ENCODE data around the gene TUBA8.
"Not testable (repeated sequence)": the region's sequence is repeated elsewhere in the genome, so short reads cannot be mapped to it uniquely, and the experiment has no call there.

GRCh38 chr22:18105981-18106380 is 4.6 kb upstream of the TUBA8 start:
- TF ChIP-seq POLR2AphosphoS5 (IDR thresholded peaks at IDR 0.05; ENCODE audit: low read depth, low read length); CTCF (IDR thresholded peaks at IDR 0.05); SIN3A (IDR thresholded peaks at IDR 0.05; ENCODE audit: borderline replicate concordance, insufficient read depth, low read depth, low read length): not testable (repeated sequence)
